GM12801 (cell line): ENCODE measurements around the gene CKB.

Source experiments
- CTCF ChIP-seq: IDR thresholded peaks from one replicate; pipeline ENCODE4 v1.5.1; 2011; ENCODE audit warnings: control low read depth; ENCODE audit not compliant: insufficient read length; ENCODE audit errors: extremely low read depth

Gene CKB

GRCh38 chr14:103538291-103539055 lies 15.8 kb upstream of the CKB start:
- no peak for TF ChIP-seq CTCF

- no peak for TF ChIP-seq CTCF
These were observed 14.8 kb upstream of the CKB start for GRCh38 chr14:103537175-103537990.

- no peak for TF ChIP-seq CTCF
These were observed 14.1 kb upstream of the CKB start for GRCh38 chr14:103536693-103537092.

GRCh38 chr14:103535891-103536565 lies 13.4 kb upstream of the CKB start:
- no peak for TF ChIP-seq CTCF

- TF ChIP-seq CTCF, result no peak
These were observed 12.7 kb upstream of the CKB start for GRCh38 chr14:103535081-103535890.

GRCh38 chr14:103534576-103535061 lies 12.0 kb upstream of the CKB start:
- no peak for TF ChIP-seq CTCF
